Measurements from ENCODE around the gene RSF1.

- no peak for TF ChIP-seq CTCF (conservative IDR thresholded peaks at IDR 0.05; ENCODE audit: low read length)
- TF ChIP-seq EZH2phosphoT487 (IDR thresholded peaks at IDR 0.05; ENCODE audit: borderline replicate concordance, low read depth, low read length): no peak
These were observed 45.8 kb upstream of the RSF1 start for GRCh38 chr11:77866336-77866735.

All from OCI-LY7 (cell line).